Fibroblast of skin of abdomen (primary cell): Measurements from ENCODE around the gene PGBD5. TPM values are rescaled to one million over a fixed set of nuclear protein-coding genes. Genes with fewer than 3 reads are reported as not detected.
"Not testable (repeated sequence)": the region's sequence is repeated elsewhere in the genome, so short reads cannot be mapped to it uniquely, and the experiment has no call there.

Source experiments
- DNase-seq: peaks from one replicate; pipeline ENCODE4 v3.0.0-alpha.2; 2013
- polyA plus RNA-seq, 2 experiments: library from polyadenylated mRNA; unstranded; fragments of 120-200 nt; gene quantifications; one replicate each; pipeline ENCODE4 v1.2.1, GENCODE V29; 2013; ENCODE audit not compliant: insufficient read length in 2 of 2

Gene PGBD5, protein sequence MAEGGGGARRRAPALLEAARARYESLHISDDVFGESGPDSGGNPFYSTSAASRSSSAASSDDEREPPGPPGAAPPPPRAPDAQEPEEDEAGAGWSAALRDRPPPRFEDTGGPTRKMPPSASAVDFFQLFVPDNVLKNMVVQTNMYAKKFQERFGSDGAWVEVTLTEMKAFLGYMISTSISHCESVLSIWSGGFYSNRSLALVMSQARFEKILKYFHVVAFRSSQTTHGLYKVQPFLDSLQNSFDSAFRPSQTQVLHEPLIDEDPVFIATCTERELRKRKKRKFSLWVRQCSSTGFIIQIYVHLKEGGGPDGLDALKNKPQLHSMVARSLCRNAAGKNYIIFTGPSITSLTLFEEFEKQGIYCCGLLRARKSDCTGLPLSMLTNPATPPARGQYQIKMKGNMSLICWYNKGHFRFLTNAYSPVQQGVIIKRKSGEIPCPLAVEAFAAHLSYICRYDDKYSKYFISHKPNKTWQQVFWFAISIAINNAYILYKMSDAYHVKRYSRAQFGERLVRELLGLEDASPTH
- polyA plus RNA-seq (2013, experiment 1 of 2; ENCODE audit: insufficient read length): 1.3 TPM
- 0.82 TPM for polyA plus RNA-seq (2013, experiment 2 of 2; ENCODE audit: insufficient read length)

DNA sequence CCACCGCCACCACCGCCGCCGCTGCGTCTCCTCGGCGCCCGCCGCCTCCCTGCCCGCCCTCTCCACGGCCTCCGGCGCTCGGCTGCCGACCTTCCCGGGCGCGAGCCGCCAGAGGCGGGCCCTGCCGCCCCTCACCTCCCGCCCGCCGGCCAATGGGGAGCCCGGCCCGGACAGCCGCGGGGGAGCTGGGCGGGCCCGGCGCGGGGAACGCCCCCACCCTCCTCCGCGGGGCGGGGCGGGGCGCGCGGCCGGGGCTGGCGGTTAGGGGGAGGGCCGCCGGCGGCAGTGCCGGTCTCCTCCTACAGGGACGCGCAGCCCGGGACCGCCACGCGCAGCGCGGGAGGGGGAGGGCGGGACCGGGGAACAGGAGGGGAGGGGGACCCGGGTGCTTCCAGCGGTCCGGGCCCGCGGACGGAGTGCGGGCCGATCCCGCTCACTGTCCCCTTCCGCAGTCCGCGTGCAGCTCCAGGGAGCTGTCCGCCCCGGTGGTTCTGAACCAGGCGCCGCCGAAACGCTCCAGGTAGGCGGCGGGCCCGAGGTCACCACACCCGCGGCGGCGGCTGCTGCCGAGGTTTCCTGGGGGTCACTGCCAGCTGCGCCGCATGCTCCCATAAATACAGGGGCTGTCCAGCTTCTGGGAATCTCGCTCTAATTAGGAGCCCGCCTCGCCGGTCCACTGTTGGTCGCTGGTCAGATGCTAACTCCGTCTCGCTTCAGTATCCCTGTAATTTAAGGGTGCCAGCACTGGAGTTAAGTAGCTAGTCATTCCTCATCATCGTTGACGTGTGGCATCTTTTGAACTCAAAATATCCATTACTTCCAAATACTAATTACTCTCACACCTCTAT lies at the start of gene PGBD5:
Gene PGBD5, minus strand, starts transcription at position 87 of the 848 bp plus-strand sequence. CDS start 404 bp downstream, outside the sequence.
- DNase-seq: peak; percentile 60

DNA sequence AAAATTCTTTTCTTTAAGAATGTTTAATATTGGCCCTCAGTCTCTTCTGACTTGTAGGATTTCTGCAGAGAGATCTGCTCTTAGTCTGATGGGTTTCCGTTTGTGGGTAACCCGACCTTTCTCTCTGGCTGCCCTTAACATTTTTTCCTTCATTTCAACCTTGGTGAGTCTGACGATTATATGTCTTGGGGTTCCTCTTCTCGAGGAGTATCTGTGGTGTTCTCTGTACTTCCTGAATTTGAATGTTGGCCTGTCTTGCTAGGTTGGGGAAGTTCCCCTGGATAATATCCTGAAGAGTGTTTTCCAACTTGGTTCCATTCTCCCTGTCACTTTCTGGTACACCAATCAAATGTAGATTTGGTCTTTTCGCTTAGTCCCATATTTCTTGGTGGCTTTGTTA lies 48.8 kb upstream of the PGBD5 start:
- not testable (repeated sequence) for DNase-seq

DNA sequence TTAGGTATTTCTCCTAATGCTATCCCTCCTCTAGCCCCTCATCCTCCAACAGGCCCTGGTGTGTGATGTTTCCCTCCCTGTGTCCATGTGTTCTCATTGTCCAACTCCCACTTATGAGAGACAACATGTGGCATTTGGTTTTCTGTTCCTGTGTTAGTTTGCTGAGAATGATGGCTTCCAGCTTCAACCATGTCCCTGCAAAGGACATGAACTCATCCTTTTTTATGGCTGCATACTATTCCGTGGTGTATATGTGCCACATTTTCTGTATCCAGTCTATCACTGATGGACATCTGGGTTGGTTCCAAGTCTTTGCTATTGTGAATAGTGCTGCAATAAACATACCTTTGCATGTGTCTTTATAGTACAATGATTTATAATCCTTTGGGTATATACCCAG lies 44.6 kb upstream of the PGBD5 start:
- DNase-seq: not testable (repeated sequence)

DNA sequence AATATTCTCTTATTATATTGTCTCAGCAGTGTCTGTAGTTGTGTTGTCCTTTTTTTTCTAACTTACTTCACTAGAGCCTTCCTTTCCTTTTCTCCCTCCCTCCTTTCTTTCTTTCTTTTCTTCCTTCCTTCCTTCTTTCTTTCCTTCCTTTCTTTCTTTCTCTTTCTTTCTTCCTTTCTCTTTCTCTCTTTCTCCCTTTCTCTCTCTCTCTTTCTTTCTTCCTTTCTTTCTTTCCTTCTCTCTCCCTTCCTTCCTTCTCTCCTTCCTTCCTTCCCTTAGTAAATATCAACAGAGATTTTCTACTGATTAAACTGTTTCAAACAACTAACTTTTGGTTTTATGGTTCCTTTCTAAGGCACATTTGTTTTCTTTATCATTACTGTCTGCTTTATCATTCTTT lies 43.1 kb upstream of the PGBD5 start:
- no peak for DNase-seq

DNA sequence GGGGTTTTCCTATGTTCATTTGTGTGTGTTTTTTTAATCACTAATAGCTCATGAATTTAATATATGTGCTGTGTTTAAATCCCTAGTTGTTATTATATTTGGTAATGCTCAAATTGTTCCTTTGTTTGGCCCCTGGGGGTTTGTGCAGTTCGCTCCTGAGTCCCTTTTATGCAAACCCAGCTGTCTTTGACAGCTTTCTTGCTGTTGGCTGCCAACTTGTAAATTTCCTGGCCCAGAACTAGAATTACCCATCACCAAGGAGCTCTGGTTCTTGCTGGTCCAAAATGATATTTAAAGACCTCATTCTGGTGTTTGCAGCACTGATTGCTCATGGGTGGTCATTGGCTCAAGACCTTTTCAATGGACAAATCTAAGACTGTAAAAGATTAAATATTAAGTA lies 39.6 kb upstream of the PGBD5 start:
- no peak for DNase-seq

DNA sequence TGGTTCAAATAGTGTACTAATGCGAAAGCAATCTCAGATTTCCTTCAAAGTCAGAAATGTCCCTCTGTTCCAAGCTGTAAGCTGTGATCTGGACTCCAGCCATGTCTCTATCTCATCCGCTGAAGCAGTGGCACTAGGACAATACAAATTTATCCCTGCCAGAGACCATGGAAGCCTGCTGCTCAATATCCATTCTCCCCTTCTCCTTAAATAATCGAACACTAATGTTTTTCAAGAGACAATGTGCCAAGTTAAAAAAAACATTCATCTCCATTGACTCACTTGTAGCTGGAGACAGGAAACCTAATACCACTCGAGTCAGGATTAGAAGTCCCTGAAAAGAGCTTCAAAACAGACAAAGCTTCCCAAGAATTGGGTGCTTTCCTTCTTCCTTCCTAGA lies 38.5 kb upstream of the PGBD5 start:
- DNase-seq: no peak

DNA sequence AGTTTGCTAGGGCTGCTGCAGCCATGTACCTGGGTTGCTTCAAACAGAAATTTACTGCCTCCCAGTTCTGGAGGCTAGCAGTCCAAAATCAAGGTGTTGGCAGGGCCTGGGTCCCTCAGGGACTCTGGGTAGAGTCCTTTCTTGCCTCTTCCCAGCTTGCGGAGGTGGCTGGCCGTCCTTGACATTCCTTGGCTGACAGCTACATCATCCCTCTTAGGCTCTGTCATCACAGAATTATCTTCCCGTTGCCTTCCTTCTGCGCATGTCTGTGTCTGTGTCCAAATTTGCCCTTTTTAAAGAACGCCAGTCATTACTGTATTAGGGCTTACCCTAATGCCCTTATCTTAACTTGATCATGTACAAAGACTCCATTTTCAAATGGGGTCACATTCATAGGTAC lies 37.6 kb upstream of the PGBD5 start:
- no peak for DNase-seq

DNA sequence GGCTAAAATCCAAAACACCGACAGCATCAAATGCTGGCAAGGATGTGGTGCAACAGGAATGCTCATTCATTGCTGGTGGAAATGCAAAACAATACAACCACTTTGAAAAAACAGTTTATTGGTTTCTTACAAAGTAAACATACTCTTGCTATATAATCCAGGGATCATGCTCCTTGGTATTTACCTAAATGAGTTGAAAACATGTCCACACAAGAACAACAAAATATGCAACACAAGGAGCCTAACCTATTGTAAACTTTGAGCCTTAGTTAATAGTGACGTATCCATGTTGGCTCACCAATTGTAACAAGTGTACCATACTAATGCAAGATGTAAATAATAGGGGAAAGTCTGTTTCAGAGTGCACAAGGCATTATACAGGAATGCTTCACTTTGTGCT lies 37.2 kb upstream of the PGBD5 start:
- DNase-seq: no peak

DNA sequence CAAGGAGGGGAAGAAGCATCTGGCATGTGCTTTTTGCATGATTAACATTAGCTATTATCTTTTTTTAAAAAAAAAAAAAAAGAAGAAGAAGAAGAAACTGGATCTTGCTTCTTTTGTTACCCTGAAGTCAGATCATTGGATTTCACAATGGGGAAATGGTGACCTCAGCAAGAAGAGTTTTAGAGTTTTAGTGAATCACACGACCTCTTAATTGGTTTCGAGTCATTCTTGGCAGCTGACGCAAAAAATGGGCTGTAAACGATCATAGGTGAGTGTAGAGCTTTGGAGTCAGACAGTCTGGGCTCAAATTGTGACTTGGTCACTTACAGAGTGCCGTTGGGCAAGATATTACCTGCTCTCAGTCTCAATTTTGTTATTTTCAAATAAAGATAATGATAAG lies 33.3 kb upstream of the PGBD5 start:
- peak; percentile 46 for DNase-seq

DNA sequence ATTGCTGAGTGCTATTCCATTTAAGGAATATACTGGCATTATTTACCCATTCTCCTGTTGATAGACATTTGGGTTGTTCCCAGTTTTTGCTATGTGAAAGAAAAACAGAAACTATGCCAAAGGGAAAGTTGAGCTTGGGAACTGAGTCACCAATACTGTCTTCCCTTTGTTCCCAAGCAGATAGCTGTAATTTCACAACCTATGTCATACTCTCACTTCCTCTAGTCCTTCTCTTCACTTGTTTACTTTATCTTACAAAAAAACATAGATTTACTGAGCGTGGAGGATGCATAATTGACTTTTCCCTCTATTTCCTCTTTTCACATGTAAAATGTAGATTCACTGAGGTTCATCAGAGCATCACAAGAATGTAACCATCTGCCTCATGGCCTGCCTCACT lies 32.4 kb upstream of the PGBD5 start:
- DNase-seq: no peak

DNA sequence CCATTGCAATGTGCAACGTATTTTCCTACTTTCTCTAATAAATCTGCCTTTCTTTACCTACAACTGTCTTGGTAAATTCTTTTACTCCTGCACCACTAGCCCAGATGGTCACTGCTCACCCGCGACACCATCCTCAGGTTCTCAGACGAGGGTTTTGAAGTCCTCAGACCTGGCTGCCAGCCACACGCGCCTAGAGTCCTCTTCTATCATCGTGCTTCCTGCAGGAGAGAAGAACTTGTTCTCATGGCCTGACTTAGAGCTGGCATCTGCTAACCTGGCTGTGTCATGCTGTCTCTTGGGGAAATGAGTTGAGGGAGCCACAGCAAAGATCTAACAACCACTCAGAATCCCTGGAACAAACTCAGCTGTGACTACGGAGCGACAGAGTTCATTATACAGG lies 30.3 kb upstream of the PGBD5 start:
- no peak for DNase-seq

DNA sequence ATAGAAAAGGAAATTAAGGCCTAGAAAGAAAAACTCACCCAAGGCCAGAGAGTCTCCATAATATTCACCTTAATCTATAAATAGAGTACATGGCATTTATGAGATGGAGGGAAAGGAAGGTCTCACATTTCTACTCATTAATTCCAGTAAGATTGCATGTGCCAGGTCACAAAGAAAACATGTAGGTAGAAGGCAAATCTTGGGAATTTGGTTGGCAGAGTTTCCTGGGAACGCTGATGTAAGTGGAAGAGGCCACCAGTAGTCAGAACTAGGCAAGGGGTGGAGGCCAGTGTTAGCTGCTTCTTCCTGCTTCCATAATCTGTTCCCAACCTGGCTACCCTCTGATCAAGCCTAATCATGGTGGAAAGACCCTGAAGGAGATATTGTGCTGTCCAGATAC lies 29.2 kb upstream of the PGBD5 start:
- no peak for DNase-seq

DNA sequence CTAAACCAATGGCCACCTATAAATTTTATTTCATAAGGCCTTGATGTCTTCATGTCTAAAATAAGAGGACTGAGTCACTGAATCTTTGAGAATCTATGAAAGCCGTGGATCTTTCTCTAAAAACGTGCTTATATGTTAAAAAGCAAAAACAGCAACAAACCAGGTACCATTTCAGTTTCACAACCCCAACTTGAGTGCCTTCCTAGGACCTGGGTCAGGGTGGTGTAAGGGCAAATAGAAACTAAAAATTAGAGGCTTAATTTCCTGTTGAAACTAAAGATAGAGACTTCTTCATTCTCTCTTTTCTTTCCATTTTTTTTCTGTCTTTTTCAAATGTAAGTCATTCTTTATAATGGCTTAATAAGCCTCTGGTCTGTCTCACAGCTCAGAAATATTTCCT lies 27.2 kb upstream of the PGBD5 start:
- no peak for DNase-seq

DNA sequence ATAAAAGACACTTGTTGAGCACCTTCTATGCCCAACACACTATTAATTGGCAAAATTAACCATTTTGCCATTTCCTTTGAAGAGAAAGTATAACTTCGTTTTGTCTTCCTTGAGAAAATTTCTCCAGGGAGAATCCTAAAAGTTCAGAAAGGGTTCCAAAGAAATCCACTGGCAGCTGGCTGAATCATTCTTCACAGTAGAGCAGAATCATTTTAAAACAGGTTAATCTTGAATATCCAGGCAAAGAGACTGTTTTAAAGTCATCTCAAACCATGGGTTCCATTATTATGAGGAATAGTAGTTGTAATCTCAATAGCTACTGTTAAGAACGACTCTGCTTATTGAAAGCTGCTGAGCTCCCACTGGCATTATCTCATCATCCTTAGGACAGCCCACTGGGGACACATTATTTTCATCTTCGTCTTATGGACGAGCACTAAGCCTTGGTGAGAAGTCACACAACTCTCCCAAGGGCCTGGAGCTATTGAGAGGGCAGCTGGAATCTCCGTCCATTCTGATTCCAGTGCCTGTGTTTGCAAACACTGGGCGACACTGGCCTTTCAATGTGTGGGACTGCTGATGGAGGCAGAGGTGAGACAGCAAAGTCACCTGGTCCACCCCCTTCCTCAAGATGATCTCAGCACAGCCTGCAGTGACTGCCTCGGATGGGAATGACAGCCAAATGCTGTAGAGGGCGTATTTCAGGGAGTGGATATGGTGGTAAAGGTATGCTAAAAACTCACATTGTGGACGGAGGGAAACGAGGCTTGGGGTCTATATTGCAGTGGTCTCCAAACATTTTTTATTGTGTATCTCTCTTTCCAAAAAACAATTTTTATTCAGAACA lies 15.3 kb upstream of the PGBD5 start:
- no peak for DNase-seq

DNA sequence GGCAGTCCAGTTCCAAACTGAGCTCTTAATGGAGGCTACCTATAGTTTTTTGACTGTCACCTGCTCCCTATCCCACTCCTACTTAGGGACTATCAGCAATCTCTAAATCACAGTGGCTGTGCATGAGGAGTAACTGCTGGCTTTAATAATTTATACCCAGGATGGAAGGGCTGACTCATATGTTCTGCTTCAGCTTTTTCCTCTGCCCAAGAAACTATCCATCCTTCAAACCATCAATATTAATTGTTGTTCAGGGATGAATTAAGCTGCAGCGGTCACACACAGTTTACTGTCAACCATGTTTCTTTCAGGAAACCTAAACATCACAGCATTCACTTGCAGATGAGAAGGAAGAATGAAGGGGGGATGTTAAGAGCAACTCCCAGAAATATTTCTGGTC lies 9.0 kb upstream of the PGBD5 start:
- no peak for DNase-seq

DNA sequence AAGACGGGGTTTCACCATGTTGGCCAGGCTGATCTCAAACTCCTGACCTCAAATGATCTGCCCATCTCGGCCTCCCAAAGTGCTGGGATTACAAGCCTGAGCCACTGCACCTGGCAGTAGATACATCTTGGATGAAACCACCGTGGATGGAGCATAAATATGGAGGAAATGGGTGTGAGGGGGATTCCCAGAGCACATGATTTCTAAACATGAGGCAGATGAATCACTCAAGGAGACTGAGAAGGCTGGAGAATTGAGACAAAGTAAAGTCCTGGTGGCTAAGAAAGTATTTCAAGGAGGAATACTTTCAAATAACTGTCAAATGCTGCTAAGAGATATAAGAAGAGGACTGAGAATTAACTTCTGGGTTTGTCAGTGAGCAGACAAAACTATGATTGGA lies 5.4 kb upstream of the PGBD5 start:
- DNase-seq: no peak

DNA sequence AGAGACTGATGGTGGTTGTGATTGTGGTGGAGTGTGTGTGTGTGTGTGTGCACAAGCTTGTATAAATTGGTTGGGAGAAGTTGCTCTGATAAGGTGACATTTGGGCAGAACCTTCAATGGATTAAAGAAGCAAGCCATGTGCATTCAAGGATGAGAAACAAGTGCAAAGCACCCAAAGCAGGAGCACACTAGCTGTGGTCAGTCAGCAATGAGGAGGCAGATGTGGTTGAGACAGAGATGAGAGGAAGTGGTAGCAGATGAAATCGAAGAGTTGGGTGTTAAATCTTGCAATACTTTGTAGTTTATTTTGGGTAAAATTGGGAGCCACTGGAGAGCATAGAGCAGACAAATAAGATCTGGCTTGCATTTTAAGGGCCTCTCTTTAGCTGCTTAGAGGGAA lies 4.4 kb upstream of the PGBD5 start:
- DNase-seq: no peak

DNA sequence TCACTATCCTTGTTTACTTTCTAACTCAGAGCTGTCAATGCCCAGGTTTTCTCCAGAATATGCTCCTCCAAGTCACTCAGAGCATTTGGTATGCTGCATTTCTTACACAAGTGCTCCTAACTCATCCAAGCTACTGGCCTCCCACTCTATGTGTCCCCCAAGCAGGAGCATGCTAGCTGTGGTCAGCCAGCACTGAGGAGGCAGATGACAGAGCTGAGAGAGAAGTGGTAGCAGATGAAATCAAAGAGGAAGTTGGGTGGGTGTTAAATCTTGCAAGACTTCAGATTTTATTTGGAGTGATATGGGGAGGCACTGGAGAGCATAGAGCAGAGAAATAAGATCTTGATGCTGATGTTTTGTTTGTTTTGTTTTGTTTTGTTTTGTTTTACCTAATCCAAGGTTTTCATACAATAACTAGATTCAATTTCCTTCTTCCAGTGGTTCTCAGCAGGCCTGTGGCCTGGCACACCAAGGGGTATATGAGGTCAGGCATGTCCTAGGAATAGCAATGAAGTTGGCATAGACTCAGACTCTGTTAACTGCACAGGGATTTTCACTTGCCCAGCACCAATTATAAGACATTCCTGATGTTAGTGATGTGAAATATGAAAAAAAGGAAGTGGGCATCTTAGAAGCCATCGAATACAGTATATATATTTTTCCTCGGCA lies 3.1 kb upstream of the PGBD5 start:
- no peak for DNase-seq

DNA sequence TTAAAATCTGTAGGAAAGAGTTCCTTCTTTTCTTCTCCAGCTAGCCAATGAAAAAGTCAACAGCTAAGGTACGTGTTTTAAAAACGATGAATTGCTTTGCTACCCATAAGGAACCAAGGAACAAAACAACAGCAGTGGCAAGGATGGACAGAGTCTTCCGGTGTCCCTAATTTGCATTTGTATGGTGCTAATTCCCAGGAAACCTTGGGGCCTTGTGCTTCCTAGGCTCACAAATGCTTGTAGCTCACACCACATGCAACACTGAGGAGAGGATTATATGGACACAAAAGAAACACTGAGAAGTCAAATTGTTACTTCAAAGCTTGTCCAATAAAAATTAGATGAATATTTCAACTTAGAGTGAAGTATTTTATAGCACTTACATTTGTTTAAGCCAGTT lies 1.8 kb upstream of the PGBD5 start:
- DNase-seq: no peak

DNA sequence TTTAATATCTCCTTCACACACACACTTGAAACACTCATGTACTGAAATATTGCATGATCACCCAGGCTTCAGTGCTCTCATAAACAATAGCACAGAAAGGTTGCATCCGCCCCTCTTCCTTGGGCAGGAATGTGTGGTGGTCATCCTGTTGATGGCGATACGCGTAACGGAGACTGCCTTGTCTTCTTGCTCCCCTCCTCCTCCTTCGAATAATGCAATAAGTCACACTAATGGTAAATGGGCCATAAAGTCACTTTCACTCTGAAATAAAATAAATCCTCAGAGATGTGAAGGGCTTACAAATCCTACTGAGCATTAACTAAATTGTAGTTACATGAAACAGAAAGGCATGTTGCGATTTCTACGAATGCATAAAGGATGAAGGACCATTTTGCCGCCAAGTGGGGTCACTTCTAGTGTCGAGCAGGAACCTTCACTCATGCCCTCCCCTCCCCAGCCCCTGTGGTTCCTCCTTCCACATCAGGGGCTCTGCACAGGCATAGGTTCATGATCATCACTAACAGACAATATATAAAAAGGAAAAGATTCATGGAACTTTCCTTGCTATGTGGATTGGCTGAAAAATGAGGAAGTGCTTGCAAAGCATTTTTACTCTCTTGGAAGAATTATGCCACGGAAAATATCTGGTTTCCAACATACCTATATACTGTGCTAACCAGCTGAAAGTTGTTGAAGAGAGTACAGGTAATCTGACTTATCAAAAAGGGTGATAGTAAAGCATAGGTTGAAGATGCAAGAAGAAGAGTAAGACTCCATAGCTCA lies 1.2 kb upstream of the PGBD5 start:
- DNase-seq: no peak
